PC-3 (cell line): ENCODE results near the gene NFATC2. TPM values are rescaled to one million over a fixed set of nuclear protein-coding genes. Genes with fewer than 3 reads are reported as not detected.

Experiments used
- ATAC-seq: fragments of 200-7000 bp; cut with Tn5 transposase; 2 replicates; pipeline ENCODE4 v1.9.1; 2020; ENCODE audit warnings: mild to moderate bottlenecking, moderate library complexity
- Bru-seq: library from RNA; stranded (reverse); fragments of 400-500 nt; gene quantifications from one replicate; lab custom pipeline; 2021; lab: Mats Ljungman, UMichigan
- BruChase-seq, 2 experiments: library from RNA; stranded (reverse); fragments of 400-500 nt; gene quantifications; one replicate each; lab custom pipeline; 2021; lab: Mats Ljungman, UMichigan
- BruUV-seq: library from RNA; stranded (reverse); fragments of 400-500 nt; replicated peaks from 2 replicates; lab custom pipeline; 2021; lab: Mats Ljungman, UMichigan
- CTCF ChIA-PET: fragments of 300-600 bp; sonication (Branson Sonifier 250); formaldehyde crosslinking; loops from one replicate; lab custom pipeline; 2022; ENCODE audit warnings: antibody characterized with exemption; lab: Charles Lee
- POLR2A ChIA-PET: fragments of 300-600 bp; sonication (Branson Sonifier 250); formaldehyde crosslinking; loops from one replicate; lab custom pipeline; 2022; ENCODE audit warnings: antibody characterized with exemption; ENCODE audit not compliant: unreplicated experiment; lab: Charles Lee
- DNase-seq: peaks from one replicate; pipeline ENCODE4 v3.0.0-alpha.2; 2015
- H2AFZ ChIP-seq: fragments of 300-600 bp; sonication (generic); 2 replicates; pipeline ENCODE4 v1.6.0; 2016; ENCODE audit warnings: antibody characterized with exemption, low read length
- H3F3A ChIP-seq: fragments of 300-600 bp; sonication (generic); one replicate; pipeline ENCODE4 v1.6.0; 2017; ENCODE audit warnings: antibody characterized with exemption, low read length, control low read depth, mild to moderate bottlenecking; ENCODE audit not compliant: unreplicated experiment
- H3K27ac ChIP-seq: fragments of 300-600 bp; sonication (generic); 2 replicates; pipeline ENCODE4 v1.5.1; 2016; ENCODE audit warnings: mild to moderate bottlenecking, low read length
- H3K27me3 ChIP-seq: fragments of 300-600 bp; sonication (generic); 2 replicates; pipeline ENCODE4 v1.6.1; 2016; ENCODE audit warnings: low read length, mixed read lengths
- H3K36me3 ChIP-seq: fragments of 300-600 bp; sonication (generic); 2 replicates; pipeline ENCODE4 v1.6.1; 2016; ENCODE audit warnings: low read depth, mixed run types, low read length, mixed read lengths
- H3K4me1 ChIP-seq: fragments of 300-600 bp; sonication (generic); 2 replicates; pipeline ENCODE4 v1.5.1; 2016; ENCODE audit warnings: low read length; ENCODE audit not compliant: insufficient read depth
- H3K4me2 ChIP-seq: fragments of 300-600 bp; sonication (generic); 2 replicates; pipeline ENCODE4 v1.6.0; 2016; ENCODE audit warnings: low read length
- H3K4me3 ChIP-seq: fragments of 300-600 bp; sonication (generic); 2 replicates; pipeline ENCODE4 v1.5.1; 2016; ENCODE audit warnings: mild to moderate bottlenecking, low read length, mixed read lengths
- H3K79me2 ChIP-seq: fragments of 300-600 bp; sonication (generic); 2 replicates; pipeline ENCODE4 v1.6.1; 2017; ENCODE audit warnings: low read length, mixed read lengths
- H3K9ac ChIP-seq: fragments of 300-600 bp; sonication (generic); 2 replicates; pipeline ENCODE4 v1.6.0; 2016; ENCODE audit warnings: mild to moderate bottlenecking, low read length
- H3K9me2 ChIP-seq: fragments of 300-600 bp; sonication (generic); replicated peaks from 2 replicates; pipeline ENCODE4 v1.6.1; 2016; ENCODE audit warnings: mixed run types, low read length, mixed read lengths
- H3K9me3 ChIP-seq: fragments of 300-600 bp; sonication (generic); 2 replicates; pipeline ENCODE4 v1.6.1; 2016; ENCODE audit warnings: low read length, mixed read lengths
- H4K20me1 ChIP-seq: fragments of 300-600 bp; sonication (generic); 2 replicates; pipeline ENCODE4 v1.6.1; 2016; ENCODE audit warnings: low read length, mixed read lengths
- CTCF ChIP-seq: fragments of 300-600 bp; sonication (generic); conservative IDR thresholded peaks from 2 replicates; pipeline ENCODE4 v1.5.1; 2017; ENCODE audit warnings: antibody characterized with exemption, low read depth, mild to moderate bottlenecking, low read length
- EZH2 ChIP-seq: fragments of 300-600 bp; sonication (generic); IDR thresholded peaks from one replicate; pipeline ENCODE4 v1.6.1; 2017; ENCODE audit warnings: antibody characterized with exemption, mild to moderate bottlenecking, low read length; ENCODE audit not compliant: unreplicated experiment
- EZH2phosphoT487 ChIP-seq: fragments of 300-600 bp; sonication (generic); IDR thresholded peaks from 2 replicates; pipeline ENCODE4 v1.6.1; 2018; ENCODE audit warnings: mild to moderate bottlenecking, antibody characterized with exemption, low read length, borderline replicate concordance
- intact Hi-C: fragments of 100-400 bp; cut with micrococcal nuclease; formaldehyde crosslinking; loops from 2 replicates; pipeline ENCODE4 v1.9.0; 2023
- long read RNA-seq: library from polyadenylated mRNA; unstranded; transcript quantifications from one replicate; pipeline ENCODE4 v2.0.0, GENCODE V29; 2021; ENCODE audit not compliant: unreplicated experiment
- total RNA-seq: library from RNA; depleted of rRNA; stranded (reverse); fragments of >200 nt; gene quantifications from 2 replicates; pipeline ENCODE4 v1.2.3, GENCODE V29; 2014; rRNA removed

The NFATC2 gene
- total RNA-seq (12.4 and 12.9 TPM in 2 replicates), Bru-seq, nascent RNA (percentile 68 among the genes with signal in this experiment), BruChase-seq, experiment 1, labeled RNA remaining after a 6-hour chase (percentile 61 among the genes with signal in this experiment), BruChase-seq, experiment 2, labeled RNA remaining after a 2-hour chase (percentile 73 among the genes with signal in this experiment)
- long read RNA-seq, partial matches to known transcripts, result 11 of 32 reads
- long read RNA-seq, other reads (novel, unspliced or antisense), result 20 of 32 reads

- H4K20me1 ChIP-seq, result no peaks in the 10 kb centered on the region
- no peak for TF ChIP-seq EZH2
- no peak for TF ChIP-seq CTCF
- no peak for TF ChIP-seq EZH2phosphoT487
- peaks cover 21% of the 10 kb centered on the region for H3K4me1 ChIP-seq
- ATAC-seq, result peak; percentile 84
- H2AFZ ChIP-seq, result peak within 1 kb of the TSS; percentile 66
- H3K27ac ChIP-seq, result no peak within 1 kb of the TSS
- H3F3A ChIP-seq, result no peaks in the 10 kb centered on the region
- no peaks in the 10 kb centered on the region for H3K36me3 ChIP-seq
- peak within 1 kb of the TSS; percentile 39 for H3K9ac ChIP-seq
- no peaks in the 10 kb centered on the region for H3K9me3 ChIP-seq
- H3K4me3 ChIP-seq, result peak within 1 kb of the TSS; percentile 69
- H3K9me2 ChIP-seq, result no peaks in the 10 kb centered on the region
- CTCF ChIA-PET, result interaction anchor here (0.6 to 1.3 kb wide), 2 partner anchors 86 to 150 kb away, joined by 4 to 8 read pairs; no protein-coding TSS in a partner anchor
- H3K4me2 ChIP-seq, result peak within 1 kb of the TSS; percentile 95
- TSS peak; percentile 90 for BruUV-seq
- DNase-seq, result peak; percentile 69
- no peaks in the 10 kb centered on the region for H3K79me2 ChIP-seq
- intact Hi-C loops, result loop anchor here (5.0 kb wide), 1 partner anchor 155 kb away; no protein-coding TSS in a partner anchor
- H3K27me3 ChIP-seq, result no peaks in the 10 kb centered on the region
- POLR2A ChIA-PET, result interaction anchor here (0.6 to 1.0 kb wide), 4 partner anchors 8 to 160 kb away, joined by 3 to 5 read pairs (median 4); no protein-coding TSS in a partner anchor
These were observed at the start of gene NFATC2 for GRCh38 chr20:51542571-51543421. TSS of gene NFATC2 (minus strand) at chr20:51542719. CDS start at chr20:51542499, 220 bp downstream.

- H3K4me1 ChIP-seq, result peaks cover 4% of the 10 kb centered on the region; the same call in 1 of the 2 replicates
- no peaks in the 10 kb centered on the region for H4K20me1 ChIP-seq
- H3K9me2 ChIP-seq, result no peaks in the 10 kb centered on the region
- ATAC-seq (no peak), DNase-seq (no peak)
- no peaks in the 10 kb centered on the region for H3K36me3 ChIP-seq
- no peak overlapping the region for H3K27ac ChIP-seq
- intact Hi-C loops, result loop anchor here (10.0 kb wide), 1 partner anchor 607 kb away; no protein-coding TSS in a partner anchor
- no peaks in the 10 kb centered on the region for H3K9me3 ChIP-seq
- H2AFZ ChIP-seq, result no peak overlapping the region
- BruUV-seq, result no TSS peak
- H3K9ac ChIP-seq, result no peak overlapping the region
- ChIA-PET CTCF (no interaction called here), POLR2A (no interaction called here)
- H3F3A ChIP-seq, result no peaks in the 10 kb centered on the region
- no peaks in the 10 kb centered on the region for H3K27me3 ChIP-seq
- TF ChIP-seq EZH2phosphoT487, result no peak
- H3K79me2 ChIP-seq, result no peaks in the 10 kb centered on the region
- no peak overlapping the region for H3K4me2 ChIP-seq
- H3K4me3 ChIP-seq, result no peak overlapping the region
These were observed 49.4 kb upstream of the NFATC2 start for GRCh38 chr20:51591871-51592270.

GRCh38 chr20:51588762-51589161, 46.2 kb upstream of the NFATC2 start:
- TF ChIP-seq EZH2phosphoT487 (no peak), EZH2 (no peak), CTCF (no peak)

More at GRCh38 chr20:51588762-51589161, 46.2 kb upstream of the NFATC2 start:
- DNase-seq, result no peak
- BruUV-seq, result no TSS peak
- Histone ChIP-seq H3K27me3 (no peaks in the 10 kb centered on the region), H3K9ac (no peak overlapping the region), H3F3A (no peaks in the 10 kb centered on the region), H3K9me3 (no peaks in the 10 kb centered on the region), H2AFZ (no peak overlapping the region), H3K4me3 (no peak overlapping the region), H4K20me1 (no peaks in the 10 kb centered on the region), H3K36me3 (no peaks in the 10 kb centered on the region), H3K4me1 (peaks cover 8% of the 10 kb centered on the region), H3K27ac (no peak overlapping the region), H3K4me2 (no peak overlapping the region), H3K79me2 (no peaks in the 10 kb centered on the region), H3K9me2 (no peaks in the 10 kb centered on the region)
- intact Hi-C loops, result no loop called here
- ATAC-seq, result no peak
- ChIA-PET POLR2A (no interaction called here), CTCF (interaction anchor here (0.6 kb wide), 1 partner anchor 596 kb away, joined by 4 read pairs; no protein-coding TSS in a partner anchor)
